LNCAP (cell line): ENCODE data around the gene MYOCD.

Experiments
- TF ChIP-seq, protein P1 (sequence below): fragments of 450-650 bp; IDR thresholded peaks from 2 replicates; pipeline ENCODE4 v1.5.1; 2017; ENCODE audit warnings: mild to moderate bottlenecking

The MYOCD gene

GRCh38 chr17:12666718-12667117, 1.0 kb downstream of the MYOCD start:
- TF ChIP-seq, protein P1, sequence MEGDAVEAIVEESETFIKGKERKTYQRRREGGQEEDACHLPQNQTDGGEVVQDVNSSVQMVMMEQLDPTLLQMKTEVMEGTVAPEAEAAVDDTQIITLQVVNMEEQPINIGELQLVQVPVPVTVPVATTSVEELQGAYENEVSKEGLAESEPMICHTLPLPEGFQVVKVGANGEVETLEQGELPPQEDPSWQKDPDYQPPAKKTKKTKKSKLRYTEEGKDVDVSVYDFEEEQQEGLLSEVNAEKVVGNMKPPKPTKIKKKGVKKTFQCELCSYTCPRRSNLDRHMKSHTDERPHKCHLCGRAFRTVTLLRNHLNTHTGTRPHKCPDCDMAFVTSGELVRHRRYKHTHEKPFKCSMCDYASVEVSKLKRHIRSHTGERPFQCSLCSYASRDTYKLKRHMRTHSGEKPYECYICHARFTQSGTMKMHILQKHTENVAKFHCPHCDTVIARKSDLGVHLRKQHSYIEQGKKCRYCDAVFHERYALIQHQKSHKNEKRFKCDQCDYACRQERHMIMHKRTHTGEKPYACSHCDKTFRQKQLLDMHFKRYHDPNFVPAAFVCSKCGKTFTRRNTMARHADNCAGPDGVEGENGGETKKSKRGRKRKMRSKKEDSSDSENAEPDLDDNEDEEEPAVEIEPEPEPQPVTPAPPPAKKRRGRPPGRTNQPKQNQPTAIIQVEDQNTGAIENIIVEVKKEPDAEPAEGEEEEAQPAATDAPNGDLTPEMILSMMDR: no peak

DNA sequence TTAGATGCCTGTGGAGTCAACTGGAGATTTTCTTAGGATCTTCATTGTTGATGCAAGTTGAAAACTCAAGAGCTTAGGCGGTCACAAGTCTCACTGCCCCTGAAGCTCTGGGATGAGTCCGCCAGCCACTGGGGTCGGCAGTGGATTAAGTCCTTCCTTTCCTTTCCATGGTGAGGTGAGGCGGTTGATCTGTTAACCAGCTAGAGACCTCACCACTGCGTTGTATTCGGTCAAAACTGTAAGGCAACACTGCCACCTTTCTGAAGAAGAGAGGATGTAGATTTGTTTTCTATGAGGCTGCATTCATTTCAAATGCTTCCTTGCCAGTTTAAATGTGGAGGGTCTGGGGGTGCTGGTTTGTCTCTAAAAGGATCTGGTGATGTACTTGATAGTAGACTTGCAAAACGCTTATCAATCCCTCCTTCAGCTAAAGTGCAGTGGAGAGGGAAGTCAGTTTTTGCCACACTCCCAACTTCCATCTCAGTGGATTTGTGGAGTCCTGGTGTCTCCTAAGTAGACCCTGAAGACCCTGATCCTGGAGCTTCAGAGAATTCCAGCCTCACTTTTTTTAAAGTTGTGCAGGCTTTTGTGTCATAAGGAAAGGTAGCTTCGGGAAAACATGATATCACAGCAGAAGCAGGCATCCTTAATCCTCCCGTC, 1.7 kb downstream of the MYOCD start:
- TF ChIP-seq, protein P1: peak; percentile 65; the same call in 1 of the 2 replicates

DNA sequence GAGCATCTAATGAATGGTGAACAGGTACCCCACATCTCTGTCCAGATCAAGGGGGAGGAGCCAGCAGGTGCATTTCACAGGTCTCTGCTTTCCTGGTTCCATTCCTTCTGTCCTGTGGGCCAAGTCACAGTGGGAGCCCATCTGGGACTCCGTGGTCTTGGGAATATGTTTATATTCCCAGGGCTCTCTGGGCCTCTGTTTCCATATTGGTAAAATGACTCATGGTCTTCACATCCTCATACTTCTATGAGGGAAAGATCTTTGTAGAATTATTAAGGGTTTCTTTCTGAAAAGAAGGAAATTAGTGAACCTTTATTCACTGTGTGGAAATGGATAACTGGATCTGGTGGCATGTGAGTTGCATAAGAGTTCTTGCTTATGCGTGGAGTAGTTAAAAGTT, 6.2 kb downstream of the MYOCD start:
- TF ChIP-seq, protein P1: no peak

- TF ChIP-seq, protein P1: no peak
Observed at GRCh38 chr17:12672947-12673346, 7.3 kb downstream of the MYOCD start.

GRCh38 chr17:12673788-12674187, 8.1 kb downstream of the MYOCD start:
- TF ChIP-seq, protein P1: no peak

DNA sequence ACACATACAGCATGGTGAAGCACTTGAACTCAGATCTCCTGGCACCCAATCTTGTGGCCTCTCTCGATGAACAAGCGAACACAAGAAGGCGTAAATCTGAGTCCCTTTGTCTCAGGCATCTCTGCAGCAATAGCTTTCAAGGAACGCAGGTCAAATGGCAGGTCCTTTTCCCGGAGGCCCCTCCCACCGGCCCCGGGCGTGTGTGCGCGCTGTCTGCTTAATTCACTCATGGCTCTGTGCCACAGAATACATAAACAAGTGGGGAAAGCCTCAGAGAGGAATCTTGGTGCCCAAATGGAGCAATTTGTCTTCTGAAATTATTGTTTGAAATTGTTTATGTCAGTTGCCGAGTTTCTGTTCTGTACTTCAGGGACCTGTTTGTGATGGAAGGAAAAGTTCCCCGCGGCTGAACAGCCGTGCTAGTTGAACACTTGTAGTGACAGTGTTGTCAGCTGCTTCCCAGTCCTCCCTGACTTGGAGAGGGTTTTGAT, 14.8 kb downstream of the MYOCD start:
- TF ChIP-seq, protein P1: no peak

GRCh38 chr17:12680993-12681392, 15.3 kb downstream of the MYOCD start:
- TF ChIP-seq, protein P1: no peak

DNA sequence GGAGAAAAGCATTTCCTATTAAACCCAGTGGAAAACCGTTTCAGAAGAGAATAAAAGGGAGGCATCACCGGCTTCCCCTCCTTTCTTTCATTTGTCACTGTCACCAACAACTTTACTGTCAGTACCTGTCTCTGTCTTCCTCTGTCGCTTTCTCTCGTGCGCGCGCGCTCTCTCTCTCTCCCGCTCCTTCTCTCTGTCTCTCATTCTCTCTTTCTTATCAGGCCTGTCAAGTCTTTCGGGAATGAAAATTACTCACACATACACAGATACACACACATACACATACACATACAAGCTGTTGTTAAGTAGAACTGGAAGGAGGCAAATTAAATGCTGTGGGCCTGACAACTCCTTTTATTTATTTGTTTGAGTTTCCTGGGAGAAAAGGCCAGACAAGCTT, 17.6 kb downstream of the MYOCD start:
- TF ChIP-seq, protein P1: no peak
